RWPE1 (cell line): ENCODE results near the gene BABAM2.
A peak's percentile ranks its signal among the peaks of the same experiment; 100 is the strongest.

ENCODE experiments used
- CTCF ChIA-PET: fragments of 350-600 bp; sonication (Branson Sonifier 250); formaldehyde crosslinking; extraction: SDS; loops from one replicate; lab custom pipeline; 2021; lab: Yijun Ruan, JAX
- POLR2A ChIA-PET: fragments of 400-600 bp; formaldehyde crosslinking; extraction: SDS; loops from one replicate; lab custom pipeline; 2020; ENCODE audit warnings: antibody characterized with exemption; ENCODE audit not compliant: low non-redundant PET; lab: Yijun Ruan, JAX
- DNase-seq: peaks from one replicate; pipeline ENCODE4 v3.0.0; 2012; ENCODE audit warnings: low spot score
- H3K27ac ChIP-seq: fragments of 450-650 bp; 2 replicates; pipeline ENCODE4 v1.5.1; 2017
- TF ChIP-seq, protein P1 (sequence below): fragments of 450-650 bp; conservative IDR thresholded peaks from 2 replicates; pipeline ENCODE4 v1.5.1; 2017; ENCODE audit warnings: low read depth, mild to moderate bottlenecking

The BABAM2 gene

DNA sequence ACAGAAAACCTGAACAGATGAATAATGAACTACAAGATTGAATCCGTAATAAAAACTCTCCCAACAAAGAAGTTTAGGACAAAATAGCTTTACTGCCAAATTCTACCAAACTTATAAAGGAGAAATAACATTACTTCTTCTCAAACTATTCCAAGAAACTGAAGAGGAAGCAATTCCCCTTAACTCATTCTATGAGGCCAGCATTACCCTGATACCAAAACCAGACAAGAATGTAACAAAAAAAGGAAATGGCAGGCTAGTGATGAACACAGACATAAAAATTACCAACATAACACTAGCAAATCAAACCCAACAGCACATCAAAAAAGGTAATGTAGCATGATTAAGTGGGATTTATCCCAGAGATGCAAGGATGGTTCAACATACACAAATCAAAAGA is 288.4 kb downstream of the BABAM2 start:
- CTCF ChIA-PET: no interaction called here
- no peak overlapping the region for H3K27ac ChIP-seq
- TF ChIP-seq, protein P1, sequence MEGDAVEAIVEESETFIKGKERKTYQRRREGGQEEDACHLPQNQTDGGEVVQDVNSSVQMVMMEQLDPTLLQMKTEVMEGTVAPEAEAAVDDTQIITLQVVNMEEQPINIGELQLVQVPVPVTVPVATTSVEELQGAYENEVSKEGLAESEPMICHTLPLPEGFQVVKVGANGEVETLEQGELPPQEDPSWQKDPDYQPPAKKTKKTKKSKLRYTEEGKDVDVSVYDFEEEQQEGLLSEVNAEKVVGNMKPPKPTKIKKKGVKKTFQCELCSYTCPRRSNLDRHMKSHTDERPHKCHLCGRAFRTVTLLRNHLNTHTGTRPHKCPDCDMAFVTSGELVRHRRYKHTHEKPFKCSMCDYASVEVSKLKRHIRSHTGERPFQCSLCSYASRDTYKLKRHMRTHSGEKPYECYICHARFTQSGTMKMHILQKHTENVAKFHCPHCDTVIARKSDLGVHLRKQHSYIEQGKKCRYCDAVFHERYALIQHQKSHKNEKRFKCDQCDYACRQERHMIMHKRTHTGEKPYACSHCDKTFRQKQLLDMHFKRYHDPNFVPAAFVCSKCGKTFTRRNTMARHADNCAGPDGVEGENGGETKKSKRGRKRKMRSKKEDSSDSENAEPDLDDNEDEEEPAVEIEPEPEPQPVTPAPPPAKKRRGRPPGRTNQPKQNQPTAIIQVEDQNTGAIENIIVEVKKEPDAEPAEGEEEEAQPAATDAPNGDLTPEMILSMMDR: no peak

DNA sequence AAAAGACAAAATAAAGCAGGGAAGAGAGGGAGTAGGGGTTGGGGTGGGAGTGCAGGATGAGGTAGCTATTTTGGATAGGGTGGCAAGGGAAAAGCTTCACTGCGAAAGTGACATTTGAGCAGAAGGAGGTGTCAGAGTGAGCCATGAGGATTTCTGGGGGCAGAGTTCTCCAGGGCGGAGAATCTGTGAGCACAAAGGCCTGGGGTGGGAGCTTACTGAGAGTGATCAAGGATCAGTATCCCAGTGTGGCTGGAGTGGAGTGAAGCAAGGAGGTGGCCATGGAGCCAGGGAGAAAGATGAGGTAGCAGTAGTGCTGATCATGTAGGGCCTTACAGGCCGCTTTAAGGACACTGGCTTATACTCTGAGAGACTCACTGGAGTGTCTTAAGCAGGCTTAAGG is 291.3 kb downstream of the BABAM2 start:
- no peak overlapping the region for H3K27ac ChIP-seq
- no peak for DNase-seq
- POLR2A ChIA-PET: no interaction called here
- CTCF ChIA-PET: interaction anchor here (0.6 kb wide), 1 partner anchor 14 kb away, joined by 3 read pairs; no protein-coding TSS in a partner anchor
- TF ChIP-seq, protein P1: no peak

More for the DNA sequence above, 288.4 kb downstream of the BABAM2 start:
- POLR2A ChIA-PET: no interaction called here
- no peak for DNase-seq

- TF ChIP-seq, protein P1: no peak
- ChIA-PET POLR2A (no interaction called here), CTCF (no interaction called here)
- no peak for DNase-seq
- no peak overlapping the region for H3K27ac ChIP-seq
Measured at GRCh38 chr2:28182348-28182747, 291.8 kb downstream of the BABAM2 start.

- DNase-seq: peak; percentile 42
- CTCF ChIA-PET: no interaction called here
- TF ChIP-seq, protein P1: no peak
- H3K27ac ChIP-seq: no peak overlapping the region
- POLR2A ChIA-PET: no interaction called here
Measured at GRCh38 chr2:28185153-28185552, 294.6 kb downstream of the BABAM2 start.

- CTCF ChIA-PET: no interaction called here
- TF ChIP-seq, protein P1: no peak
- no peak overlapping the region for H3K27ac ChIP-seq
- POLR2A ChIA-PET: no interaction called here
- DNase-seq: no peak
Measured at GRCh38 chr2:28185891-28186290, 295.4 kb downstream of the BABAM2 start.

- no peak for DNase-seq
- ChIA-PET POLR2A (no interaction called here), CTCF (no interaction called here)
- no peak overlapping the region for H3K27ac ChIP-seq
- TF ChIP-seq, protein P1: no peak
Measured at GRCh38 chr2:28187186-28187585, 296.7 kb downstream of the BABAM2 start.
